Right lobe of liver (tissue), 4 donors: ENCODE data around the gene DOCK10.

Experiments
- CTCF ChIP-seq, 4 donors: fragments of 200-600 bp in 3 of 4; fragments of 450-650 bp in 1 of 4; IDR thresholded peaks; one replicate each; pipeline versions ENCODE4 v1.5.1 to v1.8.0; 2016 to 2022; ENCODE audit warnings: antibody characterized with exemption in 4 of 4, mild to moderate bottlenecking in 2 of 4
- POLR2A ChIP-seq: fragments of 450-650 bp; IDR thresholded peaks from one replicate; pipeline ENCODE4 v1.6.1; 2017; ENCODE audit warnings: antibody characterized with exemption, mild to moderate bottlenecking
- donor health status: DM: no; HTN: no; CAD: no.
- donor health status: DM: no; HTN: no; CAD: no.
- donor health status: DM: no; HTN: yes; CAD: no.

GRCh38 chr2:225031599-225031998, 10.7 kb downstream of the DOCK10 start:
- no peak for TF ChIP-seq POLR2A
- TF ChIP-seq CTCF (IDR thresholded peaks at IDR 0.05): no peak
